GM12891 (cell line): Measurements from ENCODE around the gene C10orf120.

ENCODE experiments used
- PAX5 ChIP-seq: IDR thresholded peaks from 2 replicates; pipeline ENCODE4 v1.6.1; 2011; ENCODE audit warnings: low read length, moderate library complexity, mild to moderate bottlenecking; ENCODE audit not compliant: insufficient read depth, severe bottlenecking
- POLR2A ChIP-seq: IDR thresholded peaks from 2 replicates; pipeline ENCODE4 v1.6.1; 2011; ENCODE audit warnings: low read depth, low read length, control low read depth
- POLR2AphosphoS5 ChIP-seq: IDR thresholded peaks from 2 replicates; pipeline ENCODE4 v1.6.1; 2011; ENCODE audit warnings: low read depth, low read length, control low read depth
- POU2F2 ChIP-seq: IDR thresholded peaks from 2 replicates; pipeline ENCODE4 v1.6.1; 2011; ENCODE audit warnings: low read depth, mild to moderate bottlenecking, control low read depth, low read length, moderate library complexity
- SPI1 ChIP-seq: IDR thresholded peaks from 2 replicates; pipeline ENCODE4 v1.6.1; 2011; ENCODE audit warnings: low read depth, low read length, control low read depth
- TAF1 ChIP-seq: IDR thresholded peaks from 2 replicates; pipeline ENCODE4 v1.6.1; 2011; ENCODE audit warnings: low read depth, low read length, control low read depth

DNA sequence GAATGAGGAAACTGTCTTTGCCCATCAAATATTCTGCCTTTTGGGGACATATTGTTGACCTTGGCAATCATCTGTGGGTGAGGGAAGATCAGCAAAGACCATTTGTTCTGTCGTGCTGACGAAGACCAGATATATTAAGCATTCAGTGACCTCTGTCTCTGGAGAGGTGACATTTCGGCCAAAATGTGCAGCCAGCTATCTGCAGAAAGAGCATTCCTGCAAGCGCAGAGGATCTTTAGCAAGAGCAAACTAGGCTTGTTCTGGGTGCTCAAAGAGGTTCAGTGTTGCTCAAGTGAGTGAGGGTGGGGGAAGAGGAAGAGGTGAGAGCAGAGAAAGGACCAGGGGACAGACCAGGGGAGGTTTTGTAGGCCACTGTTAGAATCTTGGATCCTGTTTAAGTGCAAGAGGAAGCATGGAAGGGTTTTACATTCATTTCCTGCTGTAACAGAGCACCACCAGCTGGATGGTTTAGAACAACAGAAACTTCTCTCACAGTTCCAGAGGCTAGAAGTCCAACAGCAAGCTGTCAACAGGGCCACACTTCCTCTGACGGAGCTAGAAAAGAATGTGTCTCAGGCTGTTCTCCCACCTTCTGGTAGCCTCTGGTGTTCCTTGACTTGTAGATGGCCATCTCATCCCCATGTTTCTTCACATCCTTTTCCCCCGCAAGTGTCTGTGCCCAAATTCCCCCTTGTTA, 11.2 kb downstream of the C10orf120 start:
- TF ChIP-seq POLR2AphosphoS5, result no peak
- no peak for TF ChIP-seq TAF1
- no peak for TF ChIP-seq POLR2A
- TF ChIP-seq SPI1, result no peak
- TF ChIP-seq POU2F2, result no peak
- no peak for TF ChIP-seq PAX5
